ENCODE data around the gene LEFTY2.
"Not testable (repeated sequence)": the region's sequence is repeated elsewhere in the genome, so short reads cannot be mapped to it uniquely, and the experiment has no call there.

The LEFTY2 gene

DNA sequence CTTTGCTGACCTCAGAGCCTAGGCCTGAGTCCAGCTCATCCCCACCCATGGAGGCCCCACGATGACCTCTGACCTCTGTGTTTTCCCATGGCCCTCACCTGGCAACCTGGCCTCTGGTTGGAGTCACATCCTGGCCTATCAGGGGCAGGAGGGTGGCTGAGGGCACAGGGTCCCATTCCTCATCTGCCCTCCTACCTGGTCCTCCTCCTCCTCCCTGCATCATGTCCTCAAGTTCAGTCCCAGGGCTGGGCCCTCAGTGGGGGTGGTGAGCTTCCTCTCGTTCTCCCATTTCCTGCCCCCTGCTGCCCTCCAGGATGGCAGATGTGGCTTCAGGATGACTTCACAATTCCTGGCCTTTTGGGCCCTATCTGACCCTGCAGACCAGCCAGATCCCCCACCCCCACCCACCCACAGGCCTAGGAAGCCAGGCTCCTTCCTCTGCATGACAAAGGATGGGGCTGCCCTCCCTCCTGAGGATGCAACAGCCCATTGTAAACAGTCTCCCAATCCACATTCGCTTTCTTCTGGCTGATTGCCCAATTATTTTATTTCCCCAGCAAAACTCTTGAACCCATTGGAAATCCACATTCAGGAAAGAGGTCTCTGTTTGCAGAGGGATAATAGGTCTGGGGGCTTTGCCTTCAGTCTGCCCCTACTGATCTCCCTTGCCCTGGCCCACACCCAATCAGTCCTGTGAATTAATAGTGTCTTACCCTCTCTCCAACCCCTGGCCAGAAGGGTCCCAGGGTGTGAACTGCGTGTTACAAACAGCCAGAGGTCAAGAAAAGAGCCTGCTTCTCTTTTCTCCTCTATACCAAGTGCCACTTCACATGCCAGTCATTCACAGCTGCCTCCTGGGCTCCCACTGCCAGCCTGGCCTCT is 41.7 kb downstream of the LEFTY2 start:
- no peak for DNase-seq (ENCODE audit: low spot score)

GRCh38 chr1:225897595-225898514 is 43.2 kb downstream of the LEFTY2 start:
- peak; percentile 34 for DNase-seq (ENCODE audit: low spot score)

DNA sequence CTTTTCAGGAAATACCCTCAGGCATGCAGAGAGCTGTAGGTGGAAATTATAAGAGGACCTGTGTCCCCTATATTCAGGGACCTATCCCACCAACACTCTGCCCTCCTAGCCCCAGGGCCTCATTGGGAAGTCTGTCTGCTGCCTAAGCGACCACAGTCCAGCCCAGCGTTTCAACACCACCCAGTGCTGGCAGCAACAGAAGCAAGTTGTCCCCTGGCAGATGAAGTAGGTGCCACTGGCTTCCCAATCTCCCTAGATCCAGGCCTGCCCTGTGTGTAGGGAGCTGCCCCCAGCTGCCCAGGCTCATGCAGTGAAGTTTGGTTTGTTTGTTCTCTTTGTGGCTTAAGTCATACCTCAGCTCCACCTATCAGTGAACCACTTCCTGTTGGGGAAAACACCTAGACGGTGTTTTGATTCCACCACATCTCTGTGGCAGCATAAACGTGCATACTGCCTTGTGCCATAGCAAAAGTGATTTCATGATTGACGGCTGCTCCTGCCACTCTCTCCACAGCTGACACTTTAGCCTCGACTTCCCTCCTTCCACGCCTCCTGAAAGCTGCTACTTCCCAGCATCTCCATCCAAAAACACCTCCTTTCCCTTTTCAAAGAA is 44.0 kb downstream of the LEFTY2 start:
- DNase-seq (ENCODE audit: low spot score) = peak; percentile 89

- DNase-seq (ENCODE audit: low spot score) = no peak
These were observed 44.5 kb downstream of the LEFTY2 start for GRCh38 chr1:225896494-225896893.

- no peak for DNase-seq (ENCODE audit: low spot score)
These were observed 48.7 kb downstream of the LEFTY2 start for GRCh38 chr1:225892307-225892706.

GRCh38 chr1:225891229-225891972 is 49.6 kb downstream of the LEFTY2 start:
- no peak for DNase-seq (ENCODE audit: low spot score)

DNA sequence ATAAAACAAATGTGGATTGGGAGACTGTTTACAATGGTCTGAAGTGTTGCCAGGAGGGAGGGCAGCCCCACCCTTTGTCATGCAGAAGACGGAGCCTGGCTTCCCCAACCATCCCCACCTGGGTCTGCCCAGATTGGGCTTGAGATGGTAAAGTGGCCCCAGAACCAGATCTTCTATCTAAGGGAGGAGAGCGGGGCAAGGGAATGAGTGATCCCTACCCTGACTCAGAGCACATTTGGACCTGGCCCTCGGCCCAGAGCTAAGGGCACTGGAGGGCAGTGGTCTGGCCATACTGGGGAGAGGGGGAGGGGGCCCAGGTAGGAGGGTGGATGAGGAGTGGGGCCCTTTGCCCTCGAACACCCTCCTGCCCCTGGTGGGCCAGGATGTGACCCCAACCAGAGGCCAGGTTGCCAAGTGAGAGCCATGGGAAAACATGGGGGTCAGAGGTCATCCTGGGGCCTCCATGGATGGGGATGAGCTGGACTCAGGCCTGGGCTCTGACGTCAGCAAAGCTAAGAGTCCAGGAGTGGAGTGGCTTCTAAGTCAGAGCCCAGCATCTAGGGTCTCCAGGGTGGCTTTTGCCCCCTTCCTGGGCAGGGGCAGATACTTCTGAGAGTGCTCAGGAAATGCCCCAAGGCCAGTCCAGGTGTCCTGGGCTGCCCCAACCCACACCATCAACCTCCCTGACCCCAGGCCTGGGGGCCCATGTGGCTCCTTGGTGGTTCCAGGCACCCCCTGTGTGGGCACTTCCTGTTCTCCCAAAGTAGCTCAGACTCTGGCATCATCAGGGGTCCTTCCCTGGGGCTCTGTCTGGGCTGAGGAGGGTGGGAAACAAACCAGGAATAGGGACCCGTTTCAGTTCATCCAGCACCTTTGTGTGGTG is 50.4 kb downstream of the LEFTY2 start:
- no peak for DNase-seq (ENCODE audit: low spot score)

DNA sequence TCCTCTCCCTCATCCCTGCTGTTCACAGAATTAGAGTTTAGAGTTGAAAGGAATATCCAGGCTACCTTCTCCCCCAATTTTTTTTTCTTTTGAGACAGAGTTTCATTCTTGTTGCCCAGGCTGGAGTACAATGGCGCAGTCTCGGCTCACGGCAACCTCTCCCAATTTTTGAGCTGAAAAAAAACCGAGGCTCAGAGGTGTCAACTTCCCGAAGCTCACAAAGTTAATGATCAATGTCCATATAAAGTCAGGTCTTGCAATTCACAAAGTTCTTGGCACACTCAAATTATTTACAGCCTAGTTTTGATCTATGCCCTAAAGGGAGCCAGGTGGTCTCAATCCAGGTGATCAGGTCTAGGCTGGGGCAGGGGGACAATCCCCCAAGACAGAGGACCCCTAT is 51.3 kb downstream of the LEFTY2 start:
- DNase-seq (ENCODE audit: low spot score) = no peak

- DNase-seq (ENCODE audit: low spot score) = no peak
These were observed 52.0 kb downstream of the LEFTY2 start, which contains the start of gene LEFTY1 for GRCh38 chr1:225888898-225889601. LEFTY1 (minus strand) TSS chr1:225889146; CDS start chr1:225889066, 80 bp downstream.

- no peak for DNase-seq (ENCODE audit: low spot score)
These were observed 52.6 kb downstream of the LEFTY2 start for GRCh38 chr1:225888289-225888897.

- DNase-seq (ENCODE audit: low spot score) = not testable (repeated sequence)
These were observed 53.3 kb downstream of the LEFTY2 start for GRCh38 chr1:225887554-225888288.

GRCh38 chr1:225887030-225887314 is 54.0 kb downstream of the LEFTY2 start:
- DNase-seq (ENCODE audit: low spot score) = no peak
